ENCODE data around the gene PLA2G4E.

Gene PLA2G4E

GRCh38 chr15:42050484-42051255, 29.8 kb upstream of the PLA2G4E start:
- DNase-seq: no peak

GRCh38 chr15:42048821-42049200, 28.0 kb upstream of the PLA2G4E start:
- no peak for DNase-seq

GRCh38 chr15:42048080-42048820, 27.4 kb upstream of the PLA2G4E start:
- no peak for DNase-seq

- no peak for DNase-seq
These were observed 25.8 kb upstream of the PLA2G4E start for GRCh38 chr15:42046597-42046996.

- DNase-seq: no peak
These were observed 24.4 kb upstream of the PLA2G4E start for GRCh38 chr15:42045211-42045615.

- no peak for DNase-seq
These were observed 22.0 kb upstream of the PLA2G4E start for GRCh38 chr15:42042602-42043400.

GRCh38 chr15:42038401-42038800, 17.6 kb upstream of the PLA2G4E start:
- DNase-seq: no peak

- DNase-seq: no peak
These were observed 16.8 kb upstream of the PLA2G4E start for GRCh38 chr15:42037656-42038055.

GRCh38 chr15:42036966-42037365, 16.1 kb upstream of the PLA2G4E start:
- DNase-seq: no peak

GRCh38 chr15:42036112-42036905, 15.5 kb upstream of the PLA2G4E start:
- no peak for DNase-seq

GRCh38 chr15:42035435-42035761, 14.6 kb upstream of the PLA2G4E start:
- no peak for DNase-seq

- DNase-seq: no peak
These were observed 14.0 kb upstream of the PLA2G4E start for GRCh38 chr15:42034628-42035434.

- no peak for DNase-seq
These were observed 12.5 kb upstream of the PLA2G4E start for GRCh38 chr15:42033214-42033873.

- no peak for DNase-seq
These were observed 11.8 kb upstream of the PLA2G4E start for GRCh38 chr15:42032376-42033213.

- no peak for DNase-seq
These were observed 10.5 kb upstream of the PLA2G4E start for GRCh38 chr15:42031198-42031915.

- no peak for DNase-seq
These were observed 6.7 kb upstream of the PLA2G4E start for GRCh38 chr15:42027521-42027920.

- no peak for DNase-seq
These were observed 3.5 kb upstream of the PLA2G4E start for GRCh38 chr15:42024303-42024702.

- no peak for DNase-seq
These were observed 751 bp upstream of the PLA2G4E start for GRCh38 chr15:42021593-42021992.

GRCh38 chr15:42018306-42019224, 2.3 kb downstream of the PLA2G4E start:
- DNase-seq: no peak

Data from CD4-positive, alpha-beta T cell treated with Interleukin-17A for 4 hours (primary cell).